Spinal cord (tissue), 10 donors: ENCODE measurements around the gene CRYGS. TPM values are rescaled to one million over a fixed set of nuclear protein-coding genes. Genes with fewer than 3 reads are reported as not detected.
A peak's percentile ranks its signal among the peaks of the same experiment; 100 is the strongest.
"Not testable (repeated sequence)": the region's sequence is repeated elsewhere in the genome, so short reads cannot be mapped to it uniquely, and the experiment has no call there.

Source experiments
- DNase-seq, 6 donors: peaks; one replicate each; pipeline versions ENCODE4 v3.0.0 to v3.0.0-alpha.2; 2013 to 2015; ENCODE audit warnings: low spot score in 6 of 6, low read depth in 4 of 6
- H3K27ac ChIP-seq: one replicate; pipeline ENCODE4 v1.5.1; 2013; ENCODE audit warnings: low read depth, low read length, control low read depth
- H3K27me3 ChIP-seq: one replicate; pipeline ENCODE4 v1.6.1; 2013; ENCODE audit warnings: low read length; ENCODE audit not compliant: control insufficient read depth, insufficient read depth
- H3K36me3 ChIP-seq: one replicate; pipeline ENCODE4 v1.6.1; 2013; ENCODE audit warnings: low read length; ENCODE audit not compliant: control insufficient read depth, insufficient read depth
- H3K4me1 ChIP-seq: one replicate; pipeline ENCODE4 v1.6.1; 2013; ENCODE audit warnings: low read length; ENCODE audit not compliant: control insufficient read depth, insufficient read depth
- H3K4me3 ChIP-seq: one replicate; pipeline ENCODE4 v1.5.1; 2013; ENCODE audit warnings: low read depth, low read length, control low read depth
- H3K9me3 ChIP-seq: one replicate; pipeline ENCODE4 v1.6.1; 2013; ENCODE audit warnings: low read length; ENCODE audit not compliant: control insufficient read depth, insufficient read depth
- WGBS: methylation state at CpG from one replicate; pipeline ENCODE4 v1.1.5; 2013; ENCODE audit warnings: missing lambda C conversion rate; ENCODE audit not compliant: insufficient coverage; 5-methylcytosine and 5-hydroxymethylcytosine counted together
- polyA plus RNA-seq, 2 donors: library from polyadenylated mRNA; unstranded; fragments of 120-200 nt; gene quantifications; one replicate each; pipeline ENCODE4 v1.2.1, GENCODE V29; 2013; ENCODE audit not compliant: insufficient read length in 2 of 2
- total RNA-seq, 2 donors: library from RNA; depleted of rRNA in 1 of 2; stranded (reverse); fragments of 120-200 nt in 1 of 2; fragments of >200 nt in 1 of 2; gene quantifications; one replicate each; pipeline versions ENCODE4 v1.2.3 to v1.2.4, GENCODE V29; 2013 to 2014
- donor health status: healthy.

CRYGS gene
- total and polyA plus RNA-seq, 4 donors: 1.4 to 9.8 (median 5.6) TPM

GRCh38 chr3:186536883-186537844 is 7.0 kb downstream of the CRYGS start:
- DNase-seq: no peak
- no peaks in the 10 kb centered on the region for H3K27me3 ChIP-seq
- H3K27ac ChIP-seq: no peak overlapping the region

GRCh38 chr3:186534113-186534669 is 10.0 kb downstream of the CRYGS start:
- H3K36me3 ChIP-seq: no peaks in the 10 kb centered on the region
- H3K9me3 ChIP-seq: no peaks in the 10 kb centered on the region
- no peak for DNase-seq
- H3K4me3 ChIP-seq: no peak overlapping the region
- no peak overlapping the region for H3K27ac ChIP-seq
- WGBS: 89% methylated on average over 4 of the region's 6 CpGs
- no peaks in the 10 kb centered on the region for H3K27me3 ChIP-seq
- no peaks in the 10 kb centered on the region for H3K4me1 ChIP-seq

More at GRCh38 chr3:186536883-186537844, 7.0 kb downstream of the CRYGS start:
- Histone ChIP-seq H3K9me3 (no peaks in the 10 kb centered on the region), H3K4me3 (no peak overlapping the region), H3K4me1 (no peaks in the 10 kb centered on the region), H3K36me3 (no peaks in the 10 kb centered on the region)

- H3K36me3 ChIP-seq: no peaks in the 10 kb centered on the region
- no peak overlapping the region for H3K27ac ChIP-seq
- no peak for DNase-seq
- H3K9me3 ChIP-seq: no peaks in the 10 kb centered on the region
- 0% methylated on average over 1 of the region's 1 CpG for WGBS
- no peaks in the 10 kb centered on the region for H3K27me3 ChIP-seq
- no peaks in the 10 kb centered on the region for H3K4me1 ChIP-seq
- H3K4me3 ChIP-seq: no peak overlapping the region
These were observed 11.5 kb downstream of the CRYGS start for GRCh38 chr3:186532598-186533072.

- DNase-seq, H3K4me3 ChIP-seq, H3K27ac ChIP-seq, H3K36me3 ChIP-seq, H3K4me1 ChIP-seq, H3K27me3 ChIP-seq, H3K9me3 ChIP-seq: not testable (repeated sequence)
- no CpG with 5 or more reads among the region's 3 CpGs for WGBS
These were observed 12.5 kb downstream of the CRYGS start for GRCh38 chr3:186531694-186532093.

GRCh38 chr3:186530415-186530814 is 13.8 kb downstream of the CRYGS start:
- no peak overlapping the region for H3K4me3 ChIP-seq
- DNase-seq: peak in 1 of 6 donors; percentile 46
- H3K4me1 ChIP-seq: no peaks in the 10 kb centered on the region
- H3K27ac ChIP-seq: no peak overlapping the region
- H3K9me3 ChIP-seq: no peaks in the 10 kb centered on the region
- no peaks in the 10 kb centered on the region for H3K36me3 ChIP-seq
- H3K27me3 ChIP-seq: no peaks in the 10 kb centered on the region

- no peak for DNase-seq
These were observed 14.8 kb downstream of the CRYGS start for GRCh38 chr3:186529201-186529999.

GRCh38 chr3:186526256-186526606 is 17.9 kb downstream of the CRYGS start:
- Histone ChIP-seq H3K4me3 (no peak overlapping the region), H3K27me3 (no peaks in the 10 kb centered on the region), H3K27ac (no peak overlapping the region), H3K36me3 (no peaks in the 10 kb centered on the region), H3K4me1 (no peaks in the 10 kb centered on the region), H3K9me3 (no peaks in the 10 kb centered on the region)
- no peak for DNase-seq
- 66% methylated on average over 5 of the region's 6 CpGs for WGBS

More at GRCh38 chr3:186529201-186529999, 14.8 kb downstream of the CRYGS start:
- no peak overlapping the region for H3K27ac ChIP-seq
- no peaks in the 10 kb centered on the region for H3K9me3 ChIP-seq
- no peaks in the 10 kb centered on the region for H3K27me3 ChIP-seq
- H3K4me3 ChIP-seq: no peak overlapping the region
- WGBS: 83% methylated on average over 11 of the region's 11 CpGs
- H3K4me1 ChIP-seq: no peaks in the 10 kb centered on the region
- no peaks in the 10 kb centered on the region for H3K36me3 ChIP-seq

GRCh38 chr3:186525369-186526255 is 18.6 kb downstream of the CRYGS start:
- Histone ChIP-seq H3K9me3 (no peaks in the 10 kb centered on the region), H3K4me3 (no peak overlapping the region), H3K27me3 (no peaks in the 10 kb centered on the region), H3K4me1 (no peaks in the 10 kb centered on the region), H3K27ac (no peak overlapping the region), H3K36me3 (no peaks in the 10 kb centered on the region)
- no peak for DNase-seq
- WGBS: 60% methylated on average over 5 of the region's 9 CpGs

GRCh38 chr3:186524616-186525015 is 19.6 kb downstream of the CRYGS start:
- H3K36me3 ChIP-seq: no peaks in the 10 kb centered on the region
- no peak overlapping the region for H3K27ac ChIP-seq
- H3K4me3 ChIP-seq: no peak overlapping the region
- H3K4me1 ChIP-seq: no peaks in the 10 kb centered on the region
- DNase-seq: no peak
- H3K9me3 ChIP-seq: no peaks in the 10 kb centered on the region
- no peaks in the 10 kb centered on the region for H3K27me3 ChIP-seq
- WGBS: 99% methylated on average over 5 of the region's 6 CpGs
